ENCODE data around the gene CYP19A1.

The CYP19A1 gene

DNA sequence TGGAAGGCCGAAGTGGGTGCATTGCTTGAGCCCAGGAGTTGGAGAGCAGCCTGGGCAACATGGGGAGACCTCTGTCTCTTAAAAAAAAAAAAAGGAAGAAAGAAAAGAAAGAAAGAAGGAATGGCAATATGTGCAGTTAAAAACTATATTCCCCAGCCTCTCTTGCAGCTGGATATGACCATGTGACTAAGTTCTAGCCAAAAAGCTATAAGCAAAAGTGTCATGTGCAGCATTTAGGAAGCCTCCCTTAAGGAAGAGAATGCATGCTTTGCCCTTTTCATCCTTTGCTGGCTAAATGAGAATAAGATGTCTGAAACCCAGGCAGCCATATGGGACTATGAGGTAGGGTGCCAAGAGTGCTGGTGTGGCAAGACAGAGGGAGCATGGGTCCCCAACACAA is 21.8 kb downstream of the CYP19A1 start:
- TF ChIP-seq, protein P1, sequence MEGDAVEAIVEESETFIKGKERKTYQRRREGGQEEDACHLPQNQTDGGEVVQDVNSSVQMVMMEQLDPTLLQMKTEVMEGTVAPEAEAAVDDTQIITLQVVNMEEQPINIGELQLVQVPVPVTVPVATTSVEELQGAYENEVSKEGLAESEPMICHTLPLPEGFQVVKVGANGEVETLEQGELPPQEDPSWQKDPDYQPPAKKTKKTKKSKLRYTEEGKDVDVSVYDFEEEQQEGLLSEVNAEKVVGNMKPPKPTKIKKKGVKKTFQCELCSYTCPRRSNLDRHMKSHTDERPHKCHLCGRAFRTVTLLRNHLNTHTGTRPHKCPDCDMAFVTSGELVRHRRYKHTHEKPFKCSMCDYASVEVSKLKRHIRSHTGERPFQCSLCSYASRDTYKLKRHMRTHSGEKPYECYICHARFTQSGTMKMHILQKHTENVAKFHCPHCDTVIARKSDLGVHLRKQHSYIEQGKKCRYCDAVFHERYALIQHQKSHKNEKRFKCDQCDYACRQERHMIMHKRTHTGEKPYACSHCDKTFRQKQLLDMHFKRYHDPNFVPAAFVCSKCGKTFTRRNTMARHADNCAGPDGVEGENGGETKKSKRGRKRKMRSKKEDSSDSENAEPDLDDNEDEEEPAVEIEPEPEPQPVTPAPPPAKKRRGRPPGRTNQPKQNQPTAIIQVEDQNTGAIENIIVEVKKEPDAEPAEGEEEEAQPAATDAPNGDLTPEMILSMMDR (conservative IDR thresholded peaks at IDR 0.05): no peak

DNA sequence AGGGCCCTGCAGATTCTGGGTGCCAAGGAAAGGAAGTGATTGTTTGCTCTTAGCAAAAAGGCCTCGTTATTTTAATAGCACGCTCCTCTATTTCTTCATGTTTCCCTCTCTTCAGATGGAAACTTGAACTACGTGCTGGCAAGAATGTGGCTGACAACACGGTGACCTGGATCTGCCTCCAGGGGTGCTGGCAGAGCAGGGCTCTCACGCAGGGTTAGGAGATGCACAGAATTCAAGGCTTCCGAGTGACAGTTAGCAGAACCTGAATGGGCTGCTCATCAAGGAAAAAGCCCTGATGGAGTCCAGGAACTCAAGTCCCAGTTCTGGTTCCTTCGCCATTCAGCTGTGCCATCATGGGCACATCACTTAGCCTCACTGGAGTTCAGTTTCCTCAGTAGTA is 22.7 kb downstream of the CYP19A1 start:
- no peak overlapping the region for H3K27ac ChIP-seq
- TF ChIP-seq, protein P1 (conservative IDR thresholded peaks at IDR 0.05): no peak

More for the DNA sequence above, 21.8 kb downstream of the CYP19A1 start:
- no peak overlapping the region for H3K27ac ChIP-seq

DNA sequence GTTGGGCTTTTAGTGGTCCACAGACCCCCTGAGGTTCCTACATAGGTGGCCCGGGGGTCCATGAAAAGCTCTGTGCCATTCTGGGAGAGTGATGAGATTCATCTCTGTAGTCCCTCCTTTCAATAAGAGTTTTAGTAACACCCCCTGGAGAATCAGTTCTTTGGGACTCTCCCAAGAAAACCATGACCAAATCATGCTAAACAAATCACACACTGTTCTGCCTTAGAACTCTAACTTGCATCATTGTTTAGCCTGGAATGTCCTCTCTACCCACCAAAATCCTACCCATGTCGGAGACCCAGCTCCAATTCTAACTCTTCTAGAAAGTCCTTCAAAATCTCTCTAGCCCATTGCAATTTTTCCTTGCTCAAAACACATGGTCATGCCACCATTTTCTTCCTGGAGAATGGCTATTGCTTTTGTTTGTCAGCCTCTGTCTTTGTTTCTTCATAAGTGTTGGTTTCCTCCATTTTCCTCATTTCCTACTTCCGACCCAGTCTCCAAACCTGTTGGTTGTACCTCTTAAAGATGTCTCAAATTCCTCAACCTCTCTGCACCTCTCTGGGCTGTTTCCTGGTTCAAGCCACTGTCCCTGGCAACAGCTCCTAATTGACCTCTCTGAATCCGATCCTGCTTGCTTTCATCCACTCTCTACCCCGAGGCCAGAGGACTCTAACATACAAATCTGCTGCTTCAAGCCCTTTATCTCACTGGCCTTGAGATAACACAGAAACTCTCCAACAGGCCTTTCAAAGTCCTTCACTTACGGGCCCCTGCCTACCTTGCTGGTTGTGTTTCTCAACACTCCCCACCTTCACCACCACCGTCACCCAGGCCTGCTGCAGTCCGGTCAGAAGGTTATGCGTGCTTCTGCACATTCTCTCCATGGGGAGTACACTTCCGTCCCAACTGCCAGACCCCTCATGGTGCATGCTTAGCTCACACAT is 23.7 kb downstream of the CYP19A1 start:
- no peak overlapping the region for H3K27ac ChIP-seq
- TF ChIP-seq, protein P1 (conservative IDR thresholded peaks at IDR 0.05): no peak

DNA sequence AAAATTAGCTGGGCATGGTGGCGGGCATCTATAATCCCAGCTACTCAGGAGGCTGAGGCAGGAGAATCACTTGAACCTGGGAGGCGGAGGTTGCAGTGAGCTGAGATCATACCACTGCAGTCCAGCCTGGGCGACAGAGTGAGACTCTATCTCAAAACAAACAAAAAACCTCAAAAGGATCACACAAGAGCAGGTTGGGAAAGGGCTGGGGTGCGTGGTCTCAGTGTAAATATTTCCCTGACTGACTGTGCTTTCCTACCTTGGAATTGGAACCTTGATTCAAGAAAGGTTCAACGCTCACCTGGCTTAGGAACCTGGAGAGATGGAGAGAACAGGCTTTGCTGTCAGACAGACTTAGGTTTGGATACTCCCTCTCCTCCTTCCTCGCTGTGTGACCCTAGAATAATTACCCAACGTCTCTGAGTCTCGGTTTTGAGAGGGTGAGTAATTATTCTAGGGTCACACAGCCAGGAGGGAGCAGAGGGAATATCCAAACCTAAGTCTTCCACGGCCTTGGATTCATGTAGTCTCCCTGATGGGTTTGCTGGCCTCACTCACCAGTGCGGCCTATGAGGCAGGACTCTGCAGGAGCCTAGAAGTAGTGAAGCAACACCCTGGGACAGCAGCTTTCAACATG is 24.6 kb downstream of the CYP19A1 start:
- TF ChIP-seq, protein P1 (conservative IDR thresholded peaks at IDR 0.05): no peak
- H3K27ac ChIP-seq: no peak overlapping the region

DNA sequence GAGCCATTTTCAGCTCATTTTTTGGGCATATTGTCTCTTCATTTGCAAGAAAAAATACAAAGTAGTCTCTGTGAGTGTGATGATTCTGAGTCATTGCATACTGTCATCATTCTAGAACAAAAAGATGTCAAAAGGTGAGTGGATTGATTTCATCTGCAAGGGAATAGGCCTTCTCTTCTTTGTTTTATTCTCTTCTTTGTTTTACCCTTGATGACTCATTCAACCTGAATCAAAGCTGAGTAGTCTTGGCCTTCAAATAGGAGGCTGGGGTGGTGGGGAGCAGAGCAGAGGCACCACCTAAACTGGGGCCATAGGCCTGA is 25.4 kb downstream of the CYP19A1 start:
- no peak overlapping the region for H3K27ac ChIP-seq
- TF ChIP-seq, protein P1 (conservative IDR thresholded peaks at IDR 0.05): no peak

DNA sequence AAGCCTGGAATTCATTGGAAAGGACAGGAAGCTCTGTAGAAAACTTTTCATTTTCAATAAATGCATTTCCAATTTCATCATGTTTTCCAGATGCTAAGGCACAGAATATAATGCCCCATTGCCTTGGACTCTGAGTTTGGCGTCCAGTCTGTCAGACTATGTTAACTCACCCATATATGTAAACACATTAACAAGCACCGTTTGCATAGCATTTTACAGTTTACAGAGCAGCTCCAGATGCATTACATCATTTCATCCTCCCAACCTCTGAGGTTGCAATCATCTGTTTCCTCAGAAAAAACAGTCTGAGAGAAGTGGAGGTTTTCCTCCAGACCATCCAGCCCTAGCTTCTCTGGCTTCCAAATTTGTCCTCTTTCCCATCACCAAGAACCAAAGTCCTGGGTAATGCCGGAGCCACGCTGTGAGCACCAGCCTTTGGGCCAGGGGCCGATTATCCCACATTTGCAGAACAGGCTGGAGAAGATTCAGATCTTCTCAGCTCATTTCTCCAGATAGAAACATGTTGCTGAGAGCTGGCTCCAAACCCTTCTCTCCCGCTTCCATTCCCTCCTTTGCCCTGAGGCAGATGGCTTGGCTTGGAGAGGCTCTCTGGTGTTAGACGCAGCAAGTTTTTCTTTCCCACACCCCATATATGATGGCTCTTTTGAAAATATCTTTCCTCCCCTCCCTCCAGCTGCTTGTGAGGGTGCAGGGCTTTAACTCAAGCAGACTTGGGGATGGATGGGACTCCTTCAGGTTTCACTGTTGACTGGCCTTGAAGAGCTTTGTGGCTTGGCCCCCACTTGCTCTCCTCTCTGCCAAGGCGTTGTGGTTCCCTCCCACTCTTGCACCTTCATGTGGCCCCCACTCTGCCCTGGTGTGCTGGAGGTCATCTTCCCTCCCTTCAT is 26.0 kb downstream of the CYP19A1 start:
- no peak overlapping the region for H3K27ac ChIP-seq
- TF ChIP-seq, protein P1 (conservative IDR thresholded peaks at IDR 0.05): no peak

DNA sequence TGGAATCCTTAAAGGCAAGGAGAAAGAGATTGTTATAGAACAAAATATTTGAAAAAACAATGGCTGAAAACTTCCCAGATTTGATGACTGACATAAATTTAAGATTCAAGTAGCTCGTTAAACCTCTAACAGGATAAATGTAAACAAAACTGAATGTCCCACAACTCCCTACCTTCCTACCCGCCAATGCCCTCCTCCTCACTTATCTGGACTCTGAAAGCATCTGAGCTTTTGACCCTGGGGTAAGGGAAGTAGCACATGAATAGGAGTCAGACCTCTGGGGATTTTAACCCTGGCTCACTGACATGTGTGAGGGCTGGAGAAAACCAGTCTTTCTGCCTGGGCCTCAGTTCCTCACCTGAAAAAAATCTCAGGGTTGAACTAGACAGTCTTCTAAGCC is 26.9 kb downstream of the CYP19A1 start:
- no peak overlapping the region for H3K27ac ChIP-seq
- TF ChIP-seq, protein P1 (conservative IDR thresholded peaks at IDR 0.05): no peak
